Gastrocnemius medialis (tissue), 4 donors: ENCODE measurements around the gene CKMT2. TPM values are rescaled to one million over a fixed set of nuclear protein-coding genes. Genes with fewer than 3 reads are reported as not detected.

ENCODE experiments used
- ATAC-seq, 2 donors: fragments of 150-250 bp; one replicate each; pipeline ENCODE4 v1.9.1; 2016
- DNase-seq, 2 donors: peaks; one replicate each; pipeline ENCODE4 v3.0.0-alpha.2; 2019
- H3K27ac ChIP-seq, 4 donors: fragments of 200-600 bp; sonication (generic); 1 replicate in 1 of 4; 2 replicates in 3 of 4; pipeline ENCODE4 v1.5.1; 2016 to 2018; ENCODE audit warnings: mild to moderate bottlenecking in 2 of 4, moderate library complexity in 1 of 4
- H3K27me3 ChIP-seq, 3 donors: fragments of 200-600 bp; sonication (generic) in 2 of 3; 1 replicate in 1 of 3; 2 replicates in 2 of 3; pipeline versions ENCODE4 v1.5.1 to v1.6.0; 2016 to 2019; ENCODE audit warnings: mild to moderate bottlenecking in 1 of 3, moderate library complexity in 1 of 3
- H3K36me3 ChIP-seq, 2 donors: fragments of 200-600 bp; sonication (generic) in 1 of 2; one replicate each; pipeline ENCODE4 v1.5.1; 2017 to 2018
- H3K4me1 ChIP-seq, 2 donors: fragments of 200-600 bp; sonication (generic) in 1 of 2; one replicate each; pipeline ENCODE4 v1.5.1; 2016 to 2017; ENCODE audit warnings: mild to moderate bottlenecking in 2 of 2
- H3K4me3 ChIP-seq, 4 donors: fragments of 200-600 bp; sonication (generic) in 3 of 4; 1 replicate in 1 of 4; 2 replicates in 3 of 4; pipeline ENCODE4 v1.5.1; 2016 to 2019; ENCODE audit warnings: mild to moderate bottlenecking in 2 of 4
- H3K9me3 ChIP-seq, 3 donors: fragments of 200-600 bp; sonication (generic) in 2 of 3; 1 replicate in 1 of 3; 2 replicates in 2 of 3; pipeline ENCODE4 v1.5.1; 2016 to 2019
- POLR2A ChIP-seq, 2 donors: fragments of 450-650 bp; IDR thresholded peaks; one replicate each; pipeline ENCODE4 v1.6.1; 2017; ENCODE audit warnings: antibody characterized with exemption in 2 of 2, mild to moderate bottlenecking in 2 of 2, moderate library complexity in 2 of 2
- in situ Hi-C, 4 donors: fragments of 200-750 bp; cut with MboI; loops; one replicate each; pipeline versions ENCODE4 v1.15.0 to v1.8.0; 2017; ENCODE audit warnings: low sequenced_read_pairs in 4 of 4
- intact Hi-C: fragments of 100-400 bp; cut with DNase I; formaldehyde crosslinking; loops from one replicate; pipeline ENCODE4 v1.15.1; 2023; ENCODE audit warnings: low total_unique reads
- total RNA-seq, 4 donors: library from RNA; depleted of rRNA; stranded (reverse); fragments of >200 nt; gene quantifications; one replicate each; pipeline versions ENCODE4 v1.1.0 to v1.2.3, GENCODE V29; 2016
- TF ChIP-seq, protein P1 (sequence below), 5 experiments: fragments of 450-650 bp in 3 of 5; fragments of 200-600 bp in 2 of 5; sonication (generic) in 2 of 5; IDR thresholded peaks in 4 of 5; conservative IDR thresholded peaks in 1 of 5; 1 replicate in 4 of 5; 2 replicates in 1 of 5; pipeline ENCODE4 v1.5.1; 2016 to 2019; ENCODE audit warnings: antibody characterized with exemption in 5 of 5, mild to moderate bottlenecking in 3 of 5, moderate library complexity in 3 of 5

CKMT2 gene
- total RNA-seq, 4 donors from 2014 or later: 550 to 1,114 (median 879) TPM

DNA sequence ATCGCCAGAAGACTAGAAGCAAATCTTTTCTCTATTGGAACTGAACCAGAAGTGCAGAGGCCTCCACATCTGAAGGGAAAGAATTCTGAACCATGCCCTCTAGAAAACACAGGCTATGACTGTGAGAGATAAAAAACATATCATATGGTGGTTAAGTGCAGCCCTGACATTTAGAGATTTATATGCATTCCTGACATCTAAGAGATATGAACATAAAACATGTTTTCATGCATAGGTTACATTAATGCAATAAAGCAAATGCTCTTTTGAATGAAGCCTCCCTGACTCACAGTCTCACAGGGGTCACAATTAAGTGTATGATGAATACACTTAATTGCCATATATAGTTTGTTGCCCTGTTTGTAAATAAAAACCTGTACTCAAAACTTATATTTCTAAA is 28.9 kb upstream of the CKMT2 start:
- intact Hi-C loops (no loop called here), in situ Hi-C loops (no loop called here)
- no peak for DNase-seq
- Histone ChIP-seq H3K9me3 (no peaks in the 10 kb centered on the region), H3K36me3 (no peaks in the 10 kb centered on the region), H3K27me3 (no peaks in the 10 kb centered on the region), H3K4me3 (no peak overlapping the region), H3K4me1 (peaks cover 0 to 3% of the 10 kb centered on the region in 2 donors), H3K27ac (no peak overlapping the region)
- TF ChIP-seq, protein P1, sequence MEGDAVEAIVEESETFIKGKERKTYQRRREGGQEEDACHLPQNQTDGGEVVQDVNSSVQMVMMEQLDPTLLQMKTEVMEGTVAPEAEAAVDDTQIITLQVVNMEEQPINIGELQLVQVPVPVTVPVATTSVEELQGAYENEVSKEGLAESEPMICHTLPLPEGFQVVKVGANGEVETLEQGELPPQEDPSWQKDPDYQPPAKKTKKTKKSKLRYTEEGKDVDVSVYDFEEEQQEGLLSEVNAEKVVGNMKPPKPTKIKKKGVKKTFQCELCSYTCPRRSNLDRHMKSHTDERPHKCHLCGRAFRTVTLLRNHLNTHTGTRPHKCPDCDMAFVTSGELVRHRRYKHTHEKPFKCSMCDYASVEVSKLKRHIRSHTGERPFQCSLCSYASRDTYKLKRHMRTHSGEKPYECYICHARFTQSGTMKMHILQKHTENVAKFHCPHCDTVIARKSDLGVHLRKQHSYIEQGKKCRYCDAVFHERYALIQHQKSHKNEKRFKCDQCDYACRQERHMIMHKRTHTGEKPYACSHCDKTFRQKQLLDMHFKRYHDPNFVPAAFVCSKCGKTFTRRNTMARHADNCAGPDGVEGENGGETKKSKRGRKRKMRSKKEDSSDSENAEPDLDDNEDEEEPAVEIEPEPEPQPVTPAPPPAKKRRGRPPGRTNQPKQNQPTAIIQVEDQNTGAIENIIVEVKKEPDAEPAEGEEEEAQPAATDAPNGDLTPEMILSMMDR (IDR thresholded peaks at IDR 0.05 in 4 of 5, conservative IDR thresholded peaks at IDR 0.05 in 1 of 5): no peak
- TF ChIP-seq POLR2A (IDR thresholded peaks at IDR 0.05): no peak
- ATAC-seq: no peak

DNA sequence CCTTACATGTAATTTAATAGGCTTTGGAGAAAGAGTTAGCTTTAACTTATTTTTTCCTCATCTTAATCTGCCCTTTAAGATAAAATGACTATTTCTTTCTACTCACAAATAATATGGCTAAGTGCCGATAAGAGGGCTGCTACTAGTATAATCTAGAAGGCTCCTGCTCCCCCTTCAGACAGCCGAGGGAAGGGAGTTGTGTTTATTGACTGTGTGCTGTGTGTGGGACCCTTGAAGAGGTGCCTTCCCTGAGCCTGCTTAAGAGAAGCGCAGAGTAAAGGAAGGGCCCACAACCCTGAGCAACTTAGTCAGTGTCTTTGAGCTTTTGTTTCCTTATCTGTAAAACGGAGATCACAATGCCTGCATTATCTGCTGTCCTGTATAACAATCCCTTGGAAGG is 28.1 kb upstream of the CKMT2 start:
- no peak overlapping the region for H3K4me3 ChIP-seq
- DNase-seq (no peak), ATAC-seq (no peak)
- intact Hi-C loops (no loop called here), in situ Hi-C loops (no loop called here)
- no peaks in the 10 kb centered on the region for H3K9me3 ChIP-seq
- H3K27me3 ChIP-seq: no peaks in the 10 kb centered on the region
- TF ChIP-seq, protein P1 (IDR thresholded peaks at IDR 0.05 in 4 of 5, conservative IDR thresholded peaks at IDR 0.05 in 1 of 5): no peak
- TF ChIP-seq POLR2A (IDR thresholded peaks at IDR 0.05): no peak
- H3K4me1 ChIP-seq: peaks cover 0 to 3% of the 10 kb centered on the region in 2 donors
- H3K36me3 ChIP-seq: no peaks in the 10 kb centered on the region
- H3K27ac ChIP-seq: no peak overlapping the region

DNA sequence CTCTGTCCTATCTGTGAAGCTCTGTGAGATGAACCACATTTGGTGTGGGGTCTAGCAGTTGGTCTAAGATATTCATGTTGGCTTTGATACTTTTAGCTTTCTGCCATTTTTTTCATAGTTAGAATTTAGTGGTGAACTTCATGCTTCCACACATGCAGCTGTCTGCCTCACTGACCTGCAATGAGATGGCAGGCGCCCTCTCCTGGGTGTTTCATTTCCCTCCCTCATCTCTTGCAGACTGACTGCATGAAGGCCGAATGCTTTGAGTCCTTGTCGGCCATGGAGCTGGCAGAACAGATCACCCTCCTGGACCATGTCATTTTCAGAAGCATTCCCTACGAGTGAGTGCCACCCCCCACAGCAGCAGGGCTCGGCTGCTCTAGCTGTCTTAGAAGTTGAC is 26.1 kb upstream of the CKMT2 start:
- H3K27me3 ChIP-seq: no peaks in the 10 kb centered on the region
- H3K4me3 ChIP-seq: no peak overlapping the region
- no peaks in the 10 kb centered on the region for H3K36me3 ChIP-seq
- no peak for DNase-seq
- in situ Hi-C loops (no loop called here), intact Hi-C loops (no loop called here)
- H3K27ac ChIP-seq: no peak overlapping the region
- H3K9me3 ChIP-seq: no peaks in the 10 kb centered on the region
- H3K4me1 ChIP-seq: peaks cover 0 to 3% of the 10 kb centered on the region in 2 donors
- ATAC-seq: no peak
- TF ChIP-seq POLR2A (IDR thresholded peaks at IDR 0.05): no peak
- TF ChIP-seq, protein P1 (IDR thresholded peaks at IDR 0.05 in 4 of 5, conservative IDR thresholded peaks at IDR 0.05 in 1 of 5): no peak

DNA sequence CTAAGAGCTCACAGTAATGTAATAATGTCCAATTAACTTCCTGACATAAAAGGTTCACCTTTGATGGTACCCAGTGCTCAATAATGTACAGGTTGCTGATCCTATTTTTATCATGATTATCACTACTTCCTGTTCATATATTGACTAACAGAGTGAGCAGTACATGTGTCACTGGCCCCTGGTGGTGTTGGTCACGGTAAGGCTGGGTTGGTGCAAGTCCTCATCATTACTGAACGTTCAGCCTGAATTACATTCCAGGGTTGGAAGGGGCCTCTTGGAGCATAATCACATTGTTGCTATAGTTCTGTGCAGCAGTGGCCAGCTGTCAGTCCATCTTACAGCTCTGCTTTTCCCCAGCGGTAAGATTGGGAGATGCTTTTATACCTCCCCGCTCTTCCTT is 24.2 kb upstream of the CKMT2 start:
- ATAC-seq: no peak
- H3K4me1 ChIP-seq: no peaks in the 10 kb centered on the region
- no peaks in the 10 kb centered on the region for H3K9me3 ChIP-seq

More for the DNA sequence above, 24.2 kb upstream of the CKMT2 start:
- Histone ChIP-seq H3K27ac (no peak overlapping the region), H3K4me3 (no peak overlapping the region), H3K27me3 (no peaks in the 10 kb centered on the region), H3K36me3 (no peaks in the 10 kb centered on the region)
- no peak for DNase-seq
- TF ChIP-seq, protein P1 (IDR thresholded peaks at IDR 0.05 in 4 of 5, conservative IDR thresholded peaks at IDR 0.05 in 1 of 5): no peak
- TF ChIP-seq POLR2A (IDR thresholded peaks at IDR 0.05): no peak
- in situ Hi-C loops: no loop called here
- intact Hi-C loops: no loop called here
